Measurements from ENCODE around the gene MAPK11.

MAPK11 gene

DNA sequence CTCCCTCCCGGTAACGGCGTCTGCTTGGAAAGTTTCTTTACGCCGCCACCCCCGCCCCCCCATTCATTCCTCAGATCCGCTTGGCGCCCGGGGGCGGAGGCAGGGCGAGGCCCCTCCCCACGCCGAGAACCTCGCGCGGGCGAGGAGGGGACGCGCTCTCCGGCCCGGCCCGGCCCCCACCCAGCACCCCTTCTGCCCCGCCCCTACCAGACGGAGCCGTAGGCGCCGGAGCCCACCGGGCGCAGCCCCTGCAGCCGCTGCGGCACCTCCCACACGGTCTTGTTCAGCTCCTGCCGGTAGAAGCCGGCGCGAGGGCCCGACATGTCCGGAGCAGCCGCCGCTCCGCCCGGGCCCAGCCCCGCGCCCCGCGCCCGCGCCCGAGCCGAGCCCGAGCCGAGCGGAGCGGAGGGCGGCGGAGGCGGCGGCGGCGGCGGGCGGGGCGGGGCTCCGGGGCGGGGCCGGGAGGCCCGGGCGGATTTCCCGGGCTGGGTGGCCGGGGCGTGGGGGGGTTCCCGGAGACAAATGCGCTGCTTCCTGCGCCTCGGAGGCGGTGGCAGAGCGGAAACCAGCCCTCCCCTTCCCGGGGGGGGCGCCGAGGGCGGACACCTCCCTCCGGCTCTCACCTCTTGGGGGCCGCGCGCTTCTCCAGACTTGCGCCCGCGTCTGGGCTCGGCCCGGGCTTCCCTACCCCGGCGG is at the start of gene MAPK11:
Gene MAPK11, minus strand, starts transcription at position 411 of the 696 bp plus-strand sequence. Its CDS starts 88 bp downstream, at position 323.
- peaks cover 59% of the 10 kb centered on the region for H3K27me3 Mint-ChIP-seq
- no peak within 1 kb of the TSS for H3K27ac Mint-ChIP-seq
- intact Hi-C loops (cut with micrococcal nuclease), result loop anchor here (5.0 kb wide), 1 partner anchor 37 kb away; the partner anchor contains the start of gene PLXNB2
- peaks cover 21% of the 10 kb centered on the region for H3K36me3 Mint-ChIP-seq (ENCODE audit: low read depth)
- peaks cover 39% of the 10 kb centered on the region for H3K4me1 Mint-ChIP-seq (ENCODE audit: low read depth)
- H3K4me3 Mint-ChIP-seq, result peak within 1 kb of the TSS; percentile 65
- H3K9me3 Mint-ChIP-seq, result no peaks in the 10 kb centered on the region

DNA sequence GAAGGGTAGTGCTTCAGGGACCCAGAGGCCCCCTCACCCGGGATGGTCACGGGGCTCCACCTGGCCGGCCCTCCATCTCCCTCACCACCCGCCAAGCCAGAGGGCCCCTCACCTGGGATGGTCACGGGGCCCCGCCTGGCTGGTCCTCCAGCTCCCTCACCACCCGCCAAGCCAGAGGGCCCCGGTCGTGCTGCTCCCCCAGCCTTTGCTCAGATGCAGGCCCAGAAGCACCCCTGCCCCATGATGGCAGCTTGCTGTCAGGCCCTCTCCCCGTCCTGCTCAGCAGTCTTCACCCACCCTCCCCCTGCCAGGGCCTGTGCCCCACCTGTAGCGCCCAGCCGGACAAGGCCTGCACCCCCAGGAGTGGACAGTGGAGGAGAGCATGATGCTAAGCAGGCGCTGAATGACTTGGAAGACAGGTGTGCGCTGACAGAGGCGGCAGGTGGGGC is 49.3 kb upstream of the MAPK11 start:
- H3K36me3 Mint-ChIP-seq (ENCODE audit: low read depth), result no peaks in the 10 kb centered on the region
- no peak overlapping the region for H3K27ac Mint-ChIP-seq
- peaks cover 19% of the 10 kb centered on the region for H3K4me1 Mint-ChIP-seq (ENCODE audit: low read depth)
- no peaks in the 10 kb centered on the region for H3K9me3 Mint-ChIP-seq
- peaks cover 31% of the 10 kb centered on the region for H3K27me3 Mint-ChIP-seq
- H3K4me3 Mint-ChIP-seq, result no peak overlapping the region
- intact Hi-C loops (cut with micrococcal nuclease), result no loop called here

DNA sequence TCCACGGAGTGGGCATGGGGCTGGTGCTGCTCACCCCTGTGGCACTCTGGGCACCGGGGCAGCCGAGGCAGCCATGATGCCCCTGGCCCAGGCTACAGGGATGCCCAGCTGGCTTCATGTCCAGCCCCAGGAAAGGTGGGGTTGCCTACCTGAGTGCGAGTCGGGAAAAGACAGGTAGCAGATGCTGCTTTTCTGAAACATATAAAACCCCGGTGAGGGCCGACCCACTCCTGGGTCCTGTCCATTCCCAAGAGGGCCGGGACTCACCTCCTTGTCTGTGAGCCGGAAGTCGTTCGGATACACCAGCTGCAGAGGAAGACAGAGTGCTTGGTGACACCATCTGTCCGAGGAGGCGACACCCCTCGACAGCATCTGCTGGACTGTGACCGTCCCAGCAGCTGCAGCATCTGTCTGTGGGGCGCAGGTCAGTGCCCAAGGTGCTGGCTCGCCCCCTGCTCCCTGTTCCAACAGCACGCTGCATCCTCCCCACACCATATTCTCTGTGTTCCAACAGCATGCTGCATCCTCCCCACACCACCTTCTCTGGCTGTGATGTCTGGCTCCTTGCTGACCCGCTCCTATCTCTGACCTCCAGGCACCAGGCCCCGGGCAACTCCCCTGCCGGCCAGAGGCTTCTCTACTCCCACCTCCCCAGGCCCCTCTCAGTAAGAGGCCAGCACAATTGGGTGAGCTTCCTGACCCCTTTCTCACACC is 48.7 kb upstream of the MAPK11 start:
- H3K9me3 Mint-ChIP-seq, result no peaks in the 10 kb centered on the region
- peaks cover 26% of the 10 kb centered on the region for H3K27me3 Mint-ChIP-seq
- no peak overlapping the region for H3K27ac Mint-ChIP-seq
- peaks cover 26% of the 10 kb centered on the region for H3K4me1 Mint-ChIP-seq (ENCODE audit: low read depth)
- H3K4me3 Mint-ChIP-seq, result no peak overlapping the region
- H3K36me3 Mint-ChIP-seq (ENCODE audit: low read depth), result no peaks in the 10 kb centered on the region
- intact Hi-C loops (cut with micrococcal nuclease), result no loop called here

- intact Hi-C loops (cut with micrococcal nuclease), result no loop called here
- Mint-ChIP-seq H3K4me1 (ENCODE audit: low read depth) (peaks cover 30% of the 10 kb centered on the region), H3K4me3 (no peak overlapping the region), H3K27ac (no peak overlapping the region), H3K27me3 (peaks cover 26% of the 10 kb centered on the region), H3K9me3 (no peaks in the 10 kb centered on the region), H3K36me3 (ENCODE audit: low read depth) (no peaks in the 10 kb centered on the region)
These were observed 48.1 kb upstream of the MAPK11 start for GRCh38 chr22:50318356-50318697.

DNA sequence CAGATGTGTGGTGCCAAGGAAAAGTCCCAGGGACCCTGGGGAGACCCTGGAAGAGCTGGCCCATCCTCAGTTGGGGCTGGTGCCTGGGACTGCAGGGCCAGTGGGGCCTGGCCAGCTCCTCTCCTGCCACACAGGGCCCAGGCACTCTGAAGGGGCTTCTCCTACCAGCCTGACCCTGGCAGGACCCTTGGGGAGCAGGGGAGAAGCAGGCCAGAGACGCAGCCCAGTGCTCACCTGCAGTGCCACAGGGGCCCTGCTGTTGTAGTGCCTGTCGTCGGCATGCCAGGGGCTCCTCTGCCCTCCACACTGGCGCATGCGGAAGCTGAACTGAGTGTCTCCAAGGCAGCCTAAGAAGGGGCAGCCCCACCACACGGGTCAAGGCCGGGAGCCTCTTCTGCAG is 47.5 kb upstream of the MAPK11 start:
- intact Hi-C loops (cut with micrococcal nuclease), result no loop called here
- Mint-ChIP-seq H3K4me1 (ENCODE audit: low read depth) (peaks cover 30% of the 10 kb centered on the region), H3K27ac (no peak overlapping the region), H3K36me3 (ENCODE audit: low read depth) (no peaks in the 10 kb centered on the region), H3K9me3 (no peaks in the 10 kb centered on the region), H3K4me3 (no peak overlapping the region), H3K27me3 (peaks cover 23% of the 10 kb centered on the region)

GRCh38 chr22:50317178-50317577 is 47.0 kb upstream of the MAPK11 start:
- Mint-ChIP-seq H3K27ac (no peak overlapping the region), H3K9me3 (no peaks in the 10 kb centered on the region), H3K27me3 (peaks cover 23% of the 10 kb centered on the region), H3K36me3 (ENCODE audit: low read depth) (peaks cover 2% of the 10 kb centered on the region), H3K4me3 (no peak overlapping the region), H3K4me1 (ENCODE audit: low read depth) (peaks cover 32% of the 10 kb centered on the region)
- intact Hi-C loops (cut with micrococcal nuclease), result no loop called here

- H3K27me3 Mint-ChIP-seq, result peaks cover 23% of the 10 kb centered on the region
- peaks cover 40% of the 10 kb centered on the region for H3K4me1 Mint-ChIP-seq (ENCODE audit: low read depth)
- H3K9me3 Mint-ChIP-seq, result no peaks in the 10 kb centered on the region
- H3K4me3 Mint-ChIP-seq, result no peak overlapping the region
- intact Hi-C loops (cut with micrococcal nuclease), result no loop called here
- no peak overlapping the region for H3K27ac Mint-ChIP-seq
- H3K36me3 Mint-ChIP-seq (ENCODE audit: low read depth), result peaks cover 9% of the 10 kb centered on the region
These were observed 46.2 kb upstream of the MAPK11 start for GRCh38 chr22:50316114-50317065.

GRCh38 chr22:50315289-50316113 is 45.3 kb upstream of the MAPK11 start:
- Mint-ChIP-seq H3K9me3 (no peaks in the 10 kb centered on the region), H3K4me3 (peak overlapping the region; percentile 84), H3K4me1 (ENCODE audit: low read depth) (peaks cover 43% of the 10 kb centered on the region), H3K27ac (no peak overlapping the region), H3K36me3 (ENCODE audit: low read depth) (peaks cover 9% of the 10 kb centered on the region), H3K27me3 (peaks cover 20% of the 10 kb centered on the region)
- intact Hi-C loops (cut with micrococcal nuclease), result no loop called here

- Mint-ChIP-seq H3K4me3 (peak overlapping the region; percentile 84), H3K27ac (peak overlapping the region; percentile 73), H3K36me3 (ENCODE audit: low read depth) (peaks cover 9% of the 10 kb centered on the region), H3K27me3 (peaks cover 14% of the 10 kb centered on the region), H3K4me1 (ENCODE audit: low read depth) (peaks cover 39% of the 10 kb centered on the region), H3K9me3 (no peaks in the 10 kb centered on the region)
- intact Hi-C loops (cut with micrococcal nuclease), result no loop called here
These were observed 44.5 kb upstream of the MAPK11 start for GRCh38 chr22:50314455-50315288.

- Mint-ChIP-seq H3K27me3 (peaks cover 11% of the 10 kb centered on the region), H3K27ac (peak overlapping the region; percentile 73), H3K4me3 (peak overlapping the region; percentile 84), H3K9me3 (no peaks in the 10 kb centered on the region), H3K36me3 (ENCODE audit: low read depth) (peaks cover 9% of the 10 kb centered on the region), H3K4me1 (ENCODE audit: low read depth) (peaks cover 45% of the 10 kb centered on the region)
- intact Hi-C loops (cut with micrococcal nuclease), result no loop called here
These were observed 43.9 kb upstream of the MAPK11 start for GRCh38 chr22:50314081-50314454.

GRCh38 chr22:50313600-50313999 is 43.4 kb upstream of the MAPK11 start:
- intact Hi-C loops (cut with micrococcal nuclease), result no loop called here
- Mint-ChIP-seq H3K9me3 (no peaks in the 10 kb centered on the region), H3K36me3 (ENCODE audit: low read depth) (peaks cover 9% of the 10 kb centered on the region), H3K4me1 (ENCODE audit: low read depth) (peaks cover 49% of the 10 kb centered on the region), H3K27me3 (peaks cover 10% of the 10 kb centered on the region), H3K27ac (peak overlapping the region; percentile 73), H3K4me3 (peak overlapping the region; percentile 84)

DNA sequence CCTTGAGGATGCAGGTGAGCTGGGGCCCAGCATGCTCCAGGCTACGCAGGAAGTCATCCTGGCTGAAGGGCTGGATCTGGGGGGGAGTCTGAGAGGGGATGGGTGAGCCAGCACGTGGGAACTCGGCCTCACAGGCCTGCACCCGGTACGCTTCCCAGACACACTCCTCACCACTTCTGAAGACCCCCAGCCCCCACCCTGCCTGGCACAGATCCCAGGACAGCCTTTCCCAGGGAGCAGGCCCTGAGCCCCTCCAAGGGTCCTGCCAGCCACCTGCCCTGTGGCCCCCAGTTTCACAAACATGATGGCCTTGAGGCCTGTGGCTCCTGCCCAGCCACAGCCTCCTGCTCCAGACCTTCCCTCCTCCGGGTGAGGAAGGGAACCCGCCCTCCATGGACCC is 42.8 kb upstream of the MAPK11 start:
- Mint-ChIP-seq H3K27ac (no peak overlapping the region), H3K27me3 (peaks cover 9% of the 10 kb centered on the region), H3K4me3 (no peak overlapping the region), H3K36me3 (ENCODE audit: low read depth) (peaks cover 9% of the 10 kb centered on the region), H3K9me3 (no peaks in the 10 kb centered on the region), H3K4me1 (ENCODE audit: low read depth) (peaks cover 55% of the 10 kb centered on the region)
- intact Hi-C loops (cut with micrococcal nuclease), result no loop called here

Data from dendritic cell treated with granulocyte-macrophage colony-stimulating factor and Interleukin-4, amounts not matched to agents 40 ng/mL and 50 ng/mL, for 4 days (primary cell).